Measurements from ENCODE around the gene IDUA. TPM values are rescaled to one million over a fixed set of nuclear protein-coding genes. Genes with fewer than 3 reads are reported as not detected.

The IDUA gene
- total and polyA plus RNA-seq, 8 donors = 8.8 to 278 (median 21.7) TPM

DNA sequence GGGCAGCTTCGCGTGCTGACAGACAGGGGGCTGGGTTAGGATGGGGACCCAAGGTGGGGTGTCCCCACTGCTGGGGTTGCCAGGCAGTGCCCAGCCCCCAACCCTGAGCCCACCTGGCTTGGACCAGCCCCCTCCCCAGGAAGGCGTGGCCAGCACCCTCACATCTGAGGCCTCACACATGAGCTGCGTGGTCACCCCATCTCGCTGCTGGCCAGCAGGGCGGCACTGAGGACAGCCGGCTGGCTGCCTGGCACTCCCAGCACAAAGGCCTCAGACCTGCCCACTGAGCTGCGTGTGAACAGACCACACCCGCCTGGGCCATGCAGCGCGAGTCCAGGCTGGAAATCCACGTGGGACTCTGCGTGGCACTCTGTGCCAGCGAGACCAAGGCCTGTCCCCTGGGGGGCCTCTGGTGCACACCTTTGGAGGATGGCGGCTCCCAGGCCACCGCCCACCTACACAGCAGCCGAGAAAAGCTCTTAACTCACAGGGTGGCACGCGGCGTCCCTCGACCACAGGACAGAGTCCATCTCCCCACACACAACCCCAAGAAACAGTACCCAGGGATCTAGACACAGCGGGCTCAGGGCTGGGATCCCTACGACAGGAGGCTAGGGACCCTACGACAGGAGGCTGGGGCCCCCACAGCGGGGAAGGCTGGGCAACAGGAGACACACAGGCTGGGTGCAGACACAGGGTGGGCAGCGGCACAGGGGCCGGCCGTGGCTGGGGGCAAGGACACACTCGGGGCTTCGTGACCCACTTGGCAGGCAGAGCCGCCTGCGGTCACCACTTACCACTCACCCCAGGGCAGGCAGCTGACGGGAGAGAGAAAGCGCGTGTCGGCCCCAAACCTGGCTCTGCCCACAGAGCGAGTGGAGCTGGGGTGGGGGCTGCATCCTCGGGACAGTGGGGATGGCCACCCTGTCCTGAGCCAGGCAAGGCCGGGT, 23.3 kb upstream of the IDUA start:
- Histone ChIP-seq H3K9me3 (no peaks in the 10 kb centered on the region), H3K36me3 (peaks cover 25 to 84% (median 78%) of the 10 kb centered on the region in 4 donors), H3K27ac (no peak overlapping the region), H3K4me3 (no peak overlapping the region), H3K4me1 (peaks cover 11 to 14% (median 11%) of the 10 kb centered on the region in 4 donors), H3K27me3 (peaks cover 0 to 10% (median 0%) of the 10 kb centered on the region in 3 donors)
- intact Hi-C loops (cut with DNase I; ENCODE audit: low total_unique reads) = no loop called here
- WGBS, 5 donors = 73 to 88% (median 86%) methylated on average over 8 to 39 of the region's 39 CpGs
- DNase-seq = no peak
- TF ChIP-seq, protein P1, sequence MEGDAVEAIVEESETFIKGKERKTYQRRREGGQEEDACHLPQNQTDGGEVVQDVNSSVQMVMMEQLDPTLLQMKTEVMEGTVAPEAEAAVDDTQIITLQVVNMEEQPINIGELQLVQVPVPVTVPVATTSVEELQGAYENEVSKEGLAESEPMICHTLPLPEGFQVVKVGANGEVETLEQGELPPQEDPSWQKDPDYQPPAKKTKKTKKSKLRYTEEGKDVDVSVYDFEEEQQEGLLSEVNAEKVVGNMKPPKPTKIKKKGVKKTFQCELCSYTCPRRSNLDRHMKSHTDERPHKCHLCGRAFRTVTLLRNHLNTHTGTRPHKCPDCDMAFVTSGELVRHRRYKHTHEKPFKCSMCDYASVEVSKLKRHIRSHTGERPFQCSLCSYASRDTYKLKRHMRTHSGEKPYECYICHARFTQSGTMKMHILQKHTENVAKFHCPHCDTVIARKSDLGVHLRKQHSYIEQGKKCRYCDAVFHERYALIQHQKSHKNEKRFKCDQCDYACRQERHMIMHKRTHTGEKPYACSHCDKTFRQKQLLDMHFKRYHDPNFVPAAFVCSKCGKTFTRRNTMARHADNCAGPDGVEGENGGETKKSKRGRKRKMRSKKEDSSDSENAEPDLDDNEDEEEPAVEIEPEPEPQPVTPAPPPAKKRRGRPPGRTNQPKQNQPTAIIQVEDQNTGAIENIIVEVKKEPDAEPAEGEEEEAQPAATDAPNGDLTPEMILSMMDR (IDR thresholded peaks at IDR 0.05) = no peak
- no peak for TF ChIP-seq POLR2A (IDR thresholded peaks at IDR 0.05)
- TF ChIP-seq EP300 (IDR thresholded peaks at IDR 0.05) = no peak
- no peak for TF ChIP-seq POLR2AphosphoS5 (IDR thresholded peaks at IDR 0.05)

DNA sequence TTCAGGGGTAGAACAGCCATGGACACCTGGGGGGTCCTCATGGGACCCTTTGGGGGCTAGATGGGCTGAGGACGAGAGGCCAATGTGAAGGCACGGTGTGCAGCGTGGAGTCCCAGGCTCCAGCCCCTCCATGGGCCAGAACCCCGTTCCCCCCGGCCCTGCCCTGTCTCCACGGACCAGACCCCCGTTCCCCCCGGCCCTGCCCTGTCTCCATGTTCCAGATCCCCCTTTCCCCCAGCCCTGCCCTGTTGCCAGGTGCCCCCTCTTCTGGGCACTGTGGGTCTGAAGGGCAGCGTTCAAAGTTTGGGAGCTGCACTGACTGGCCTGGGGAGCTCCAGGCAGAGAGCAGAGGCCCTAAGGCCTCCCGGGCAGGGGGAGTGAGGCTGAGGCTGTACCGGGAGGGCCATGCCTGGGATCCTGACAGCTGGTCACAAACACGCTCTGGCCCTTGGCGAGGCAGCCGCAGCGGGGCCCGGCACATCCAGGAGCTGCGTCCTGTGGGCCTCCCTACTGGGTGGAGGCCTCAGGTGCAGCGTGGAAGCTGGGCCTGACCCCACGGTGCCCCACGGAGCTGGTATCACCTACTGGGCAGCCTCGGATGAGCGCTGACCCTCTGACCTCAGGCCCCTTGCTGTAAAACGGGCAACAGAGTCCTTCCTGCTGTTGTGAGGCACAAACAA, 22.4 kb upstream of the IDUA start:
- DNase-seq = no peak
- 91 to 95% (median 91%) methylated on average over 8 to 23 of the region's 23 CpGs for WGBS, 5 donors
- Histone ChIP-seq H3K27me3 (peaks cover 0 to 16% (median 0%) of the 10 kb centered on the region in 3 donors), H3K27ac (no peak overlapping the region), H3K4me3 (no peak overlapping the region), H3K9me3 (no peaks in the 10 kb centered on the region), H3K36me3 (peaks cover 25 to 75% (median 69%) of the 10 kb centered on the region in 4 donors), H3K4me1 (peaks cover 17 to 21% (median 18%) of the 10 kb centered on the region in 4 donors)
- intact Hi-C loops (cut with DNase I; ENCODE audit: low total_unique reads) = no loop called here
- no peak for TF ChIP-seq EP300 (IDR thresholded peaks at IDR 0.05)
- TF ChIP-seq, protein P1 (IDR thresholded peaks at IDR 0.05) = no peak
- no peak for TF ChIP-seq POLR2A (IDR thresholded peaks at IDR 0.05)
- TF ChIP-seq POLR2AphosphoS5 (IDR thresholded peaks at IDR 0.05) = no peak

DNA sequence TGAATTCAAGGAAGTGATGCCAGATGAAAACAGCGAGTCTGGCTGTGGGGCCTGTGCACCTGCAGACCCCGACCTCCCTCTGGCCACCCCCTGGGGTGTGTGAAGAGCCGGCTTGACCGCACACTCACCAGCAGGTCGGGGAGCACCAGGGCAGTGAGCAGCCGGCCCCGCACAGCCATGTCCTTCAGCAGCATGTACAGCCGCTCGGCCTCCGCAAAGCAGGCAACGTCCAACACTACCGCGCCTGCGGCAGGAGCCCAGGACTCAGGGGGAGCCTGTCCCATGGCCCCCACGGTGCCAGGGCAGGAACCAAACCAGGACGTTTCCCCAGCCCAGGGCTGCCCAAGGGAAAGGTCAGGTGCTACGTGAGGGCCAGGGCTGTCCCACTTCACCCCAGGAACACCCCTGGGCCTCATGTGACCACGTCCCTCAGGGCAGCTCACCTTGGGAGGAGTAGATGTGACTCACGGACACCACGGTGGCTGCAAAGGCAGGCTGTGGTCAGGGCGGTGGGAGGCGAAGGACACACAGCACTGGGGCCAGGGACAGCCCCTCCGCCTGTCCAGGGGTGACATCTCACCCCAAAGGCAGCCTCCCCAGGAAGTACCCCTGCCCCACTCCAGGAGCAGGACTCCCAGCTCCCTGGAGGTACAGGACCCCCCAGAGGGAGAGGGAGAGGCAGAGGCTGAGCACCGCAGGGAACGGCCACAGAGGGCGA, 21.6 kb upstream of the IDUA start:
- peaks cover 17 to 24% (median 21%) of the 10 kb centered on the region in 4 donors for H3K4me1 ChIP-seq
- intact Hi-C loops (cut with DNase I; ENCODE audit: low total_unique reads) = no loop called here
- TF ChIP-seq POLR2AphosphoS5 (IDR thresholded peaks at IDR 0.05) (no peak), POLR2A (IDR thresholded peaks at IDR 0.05) (no peak)
- TF ChIP-seq, protein P1 (IDR thresholded peaks at IDR 0.05) = no peak
- peaks cover 0 to 16% (median 0%) of the 10 kb centered on the region in 3 donors for H3K27me3 ChIP-seq
- peaks cover 25 to 68% (median 61%) of the 10 kb centered on the region in 4 donors for H3K36me3 ChIP-seq
- H3K27ac ChIP-seq = no peak overlapping the region
- no peaks in the 10 kb centered on the region for H3K9me3 ChIP-seq
- no peak overlapping the region for H3K4me3 ChIP-seq
- DNase-seq = no peak
- WGBS, 5 donors = 85 to 93% (median 90%) methylated on average over 12 to 26 of the region's 26 CpGs

DNA sequence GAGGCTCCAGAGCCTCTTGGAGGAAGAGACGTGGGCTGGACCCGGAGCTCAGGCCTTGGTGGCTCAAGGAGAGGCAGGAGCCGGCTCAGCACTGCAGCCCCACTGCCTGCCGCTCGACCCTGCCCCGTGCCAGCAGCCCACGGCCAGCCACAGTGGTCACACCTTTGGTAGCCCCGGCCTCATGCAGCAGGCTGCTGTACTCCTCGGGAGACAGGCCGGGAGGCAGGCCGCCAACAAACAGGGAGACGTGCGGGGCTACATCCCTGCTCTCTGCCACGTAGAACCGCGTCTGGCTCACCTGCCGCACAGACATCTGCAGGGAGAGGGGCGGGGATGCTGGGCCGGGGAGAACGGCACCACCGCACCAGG, 21.1 kb upstream of the IDUA start:
- TF ChIP-seq POLR2AphosphoS5 (IDR thresholded peaks at IDR 0.05) (no peak), EP300 (IDR thresholded peaks at IDR 0.05) (no peak), POLR2A (IDR thresholded peaks at IDR 0.05) (no peak)
- TF ChIP-seq, protein P1 (IDR thresholded peaks at IDR 0.05) = no peak
- H3K4me1 ChIP-seq = peaks cover 17 to 29% (median 23%) of the 10 kb centered on the region in 4 donors
- H3K27me3 ChIP-seq = peaks cover 0 to 16% (median 0%) of the 10 kb centered on the region in 3 donors
- no peaks in the 10 kb centered on the region for H3K9me3 ChIP-seq
- peaks cover 25 to 62% (median 56%) of the 10 kb centered on the region in 4 donors for H3K36me3 ChIP-seq
- DNase-seq = no peak
- H3K27ac ChIP-seq = no peak overlapping the region
- no peak overlapping the region for H3K4me3 ChIP-seq
- 84 to 96% (median 92%) methylated on average over 10 to 21 of the region's 21 CpGs for WGBS, 5 donors
- intact Hi-C loops (cut with DNase I; ENCODE audit: low total_unique reads) = no loop called here
